ENCODE results near the gene GGCT.

DNA sequence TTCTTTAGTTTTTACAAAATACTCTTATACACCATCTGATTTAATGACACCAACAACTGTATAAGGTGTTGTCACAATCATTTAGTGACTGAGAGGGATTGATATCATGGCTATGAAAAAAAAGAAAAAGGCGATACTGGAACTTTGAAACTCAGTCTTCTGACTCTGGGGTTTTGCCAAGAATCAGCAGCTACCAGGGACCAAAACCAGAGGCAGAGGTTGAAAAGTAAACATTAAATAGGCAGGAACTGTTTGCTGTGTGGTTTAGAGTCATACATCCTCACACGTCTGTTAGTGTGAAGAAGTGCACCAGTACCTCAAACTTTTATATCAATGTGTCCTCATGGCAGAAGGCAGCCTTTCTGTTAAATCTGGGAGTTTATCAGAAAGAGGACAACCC, 19.9 kb upstream of the GGCT start:
- no peak for TF ChIP-seq EZH2 (IDR thresholded peaks at IDR 0.05; ENCODE audit: borderline replicate concordance, low read depth, low read length, severe bottlenecking)
- TF ChIP-seq, protein P1, sequence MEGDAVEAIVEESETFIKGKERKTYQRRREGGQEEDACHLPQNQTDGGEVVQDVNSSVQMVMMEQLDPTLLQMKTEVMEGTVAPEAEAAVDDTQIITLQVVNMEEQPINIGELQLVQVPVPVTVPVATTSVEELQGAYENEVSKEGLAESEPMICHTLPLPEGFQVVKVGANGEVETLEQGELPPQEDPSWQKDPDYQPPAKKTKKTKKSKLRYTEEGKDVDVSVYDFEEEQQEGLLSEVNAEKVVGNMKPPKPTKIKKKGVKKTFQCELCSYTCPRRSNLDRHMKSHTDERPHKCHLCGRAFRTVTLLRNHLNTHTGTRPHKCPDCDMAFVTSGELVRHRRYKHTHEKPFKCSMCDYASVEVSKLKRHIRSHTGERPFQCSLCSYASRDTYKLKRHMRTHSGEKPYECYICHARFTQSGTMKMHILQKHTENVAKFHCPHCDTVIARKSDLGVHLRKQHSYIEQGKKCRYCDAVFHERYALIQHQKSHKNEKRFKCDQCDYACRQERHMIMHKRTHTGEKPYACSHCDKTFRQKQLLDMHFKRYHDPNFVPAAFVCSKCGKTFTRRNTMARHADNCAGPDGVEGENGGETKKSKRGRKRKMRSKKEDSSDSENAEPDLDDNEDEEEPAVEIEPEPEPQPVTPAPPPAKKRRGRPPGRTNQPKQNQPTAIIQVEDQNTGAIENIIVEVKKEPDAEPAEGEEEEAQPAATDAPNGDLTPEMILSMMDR (IDR thresholded peaks at IDR 0.05; ENCODE audit: extremely low read depth in 1 of 2, insufficient read depth in 1 of 2, low read depth in 1 of 2, low read length in 2 of 2): no peak
- TF ChIP-seq, protein P2, sequence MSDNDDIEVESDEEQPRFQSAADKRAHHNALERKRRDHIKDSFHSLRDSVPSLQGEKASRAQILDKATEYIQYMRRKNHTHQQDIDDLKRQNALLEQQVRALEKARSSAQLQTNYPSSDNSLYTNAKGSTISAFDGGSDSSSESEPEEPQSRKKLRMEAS (IDR thresholded peaks at IDR 0.05; ENCODE audit: insufficient read depth, insufficient read length): no peak
